GM12801 (cell line): ENCODE results near the gene CCT2.

Source experiments
- CTCF ChIP-seq: IDR thresholded peaks from one replicate; pipeline ENCODE4 v1.5.1; 2011; ENCODE audit warnings: control low read depth; ENCODE audit not compliant: insufficient read length; ENCODE audit errors: extremely low read depth

CCT2 gene

GRCh38 chr12:69610126-69610525 lies 24.9 kb downstream of the CCT2 start:
- TF ChIP-seq CTCF: no peak

- TF ChIP-seq CTCF: no peak
These were observed 25.5 kb downstream of the CCT2 start, which contains the start of gene LRRC10 for GRCh38 chr12:69610729-69611128. LRRC10 (minus strand) TSS chr12:69610907; CDS start chr12:69610838, 69 bp downstream.

GRCh38 chr12:69613351-69613750 lies 28.1 kb downstream of the CCT2 start:
- TF ChIP-seq CTCF: no peak

- no peak for TF ChIP-seq CTCF
These were observed 30.8 kb downstream of the CCT2 start for GRCh38 chr12:69616025-69616424.

- no peak for TF ChIP-seq CTCF
These were observed 33.8 kb downstream of the CCT2 start for GRCh38 chr12:69619050-69619449.

- no peak for TF ChIP-seq CTCF
These were observed 34.8 kb downstream of the CCT2 start for GRCh38 chr12:69620077-69620476.

- no peak for TF ChIP-seq CTCF
These were observed 35.7 kb downstream of the CCT2 start for GRCh38 chr12:69620921-69621320.

GRCh38 chr12:69621551-69621950 lies 36.3 kb downstream of the CCT2 start:
- TF ChIP-seq CTCF: no peak
